Osteoblast (primary cell): ENCODE results near the gene NUMB. TPM values are rescaled to one million over a fixed set of nuclear protein-coding genes. Genes with fewer than 3 reads are reported as not detected.
A peak's percentile ranks its signal among the peaks of the same experiment; 100 is the strongest.

Experiments
- DNase-seq: peaks from one replicate; pipeline ENCODE4 v3.0.0; 2011; ENCODE audit warnings: low spot score, mixed read lengths; ENCODE audit not compliant: insufficient read length; ENCODE audit errors: missing footprints
- H2AFZ ChIP-seq: 2 replicates; pipeline ENCODE4 v1.6.0; 2011; ENCODE audit warnings: mild to moderate bottlenecking, low read length
- H3K27ac ChIP-seq: 2 replicates; pipeline ENCODE4 v1.5.1; 2011; ENCODE audit warnings: mild to moderate bottlenecking, low read depth, low read length, moderate library complexity
- H3K27me3 ChIP-seq: 2 replicates; pipeline ENCODE4 v1.6.0; 2012; ENCODE audit warnings: mild to moderate bottlenecking, control low read depth, inconsistent platforms, low read length, moderate library complexity; ENCODE audit not compliant: insufficient read depth
- H3K36me3 ChIP-seq: 2 replicates; pipeline ENCODE4 v1.5.1; 2011; ENCODE audit warnings: mild to moderate bottlenecking, low read length, control low read depth, moderate library complexity; ENCODE audit not compliant: insufficient read depth
- H3K4me1 ChIP-seq: 2 replicates; pipeline ENCODE4 v1.5.1; 2011; ENCODE audit warnings: mild to moderate bottlenecking, low read length, control low read depth, moderate library complexity; ENCODE audit not compliant: insufficient read depth
- H3K4me2 ChIP-seq: 2 replicates; pipeline ENCODE4 v1.6.0; 2011; ENCODE audit warnings: mild to moderate bottlenecking, low read length; ENCODE audit not compliant: insufficient read depth
- H3K4me3 ChIP-seq: fragments of 200-600 bp; sonication (generic); 3 replicates; pipeline ENCODE4 v1.5.1; 2012; ENCODE audit warnings: mild to moderate bottlenecking, low read length, inconsistent platforms; ENCODE audit not compliant: insufficient read depth
- H3K79me2 ChIP-seq: 2 replicates; pipeline ENCODE4 v1.6.0; 2012; ENCODE audit warnings: mild to moderate bottlenecking, low read length, control low read depth, inconsistent platforms; ENCODE audit not compliant: insufficient read depth
- H3K9me3 ChIP-seq: 2 replicates; pipeline ENCODE4 v1.5.1; 2011; ENCODE audit warnings: low read depth, low read length, control low read depth
- H4K20me1 ChIP-seq: 2 replicates; pipeline ENCODE4 v1.6.0; 2012; ENCODE audit warnings: mild to moderate bottlenecking, low read length, control low read depth; ENCODE audit not compliant: insufficient read depth
- total RNA-seq: library from RNA; depleted of rRNA; stranded (reverse); fragments of >200 nt; gene quantifications from 2 replicates; pipeline ENCODE4 v1.2.3, GENCODE V29; 2012
- TF ChIP-seq, protein P1 (sequence below): IDR thresholded peaks from 2 replicates; pipeline ENCODE4 v1.5.1; 2011; ENCODE audit warnings: mild to moderate bottlenecking, low read depth, low read length, moderate library complexity; ENCODE audit errors: extremely low read depth

NUMB gene
- total RNA-seq, 1 donor, result 52.5 TPM

GRCh38 chr14:73233564-73233963 is 224.8 kb downstream of the NUMB start:
- peaks cover 10% of the 10 kb centered on the region for H3K4me1 ChIP-seq
- H4K20me1 ChIP-seq, result peaks cover 4% of the 10 kb centered on the region
- no peaks in the 10 kb centered on the region for H3K79me2 ChIP-seq
- no peak overlapping the region for H2AFZ ChIP-seq
- H3K36me3 ChIP-seq, result no peaks in the 10 kb centered on the region
- peak; percentile 37 for DNase-seq
- no peak overlapping the region for H3K4me2 ChIP-seq
- peaks cover 63% of the 10 kb centered on the region for H3K27me3 ChIP-seq
- no peak overlapping the region for H3K4me3 ChIP-seq
- no peaks in the 10 kb centered on the region for H3K9me3 ChIP-seq
- no peak overlapping the region for H3K27ac ChIP-seq
- TF ChIP-seq, protein P1, sequence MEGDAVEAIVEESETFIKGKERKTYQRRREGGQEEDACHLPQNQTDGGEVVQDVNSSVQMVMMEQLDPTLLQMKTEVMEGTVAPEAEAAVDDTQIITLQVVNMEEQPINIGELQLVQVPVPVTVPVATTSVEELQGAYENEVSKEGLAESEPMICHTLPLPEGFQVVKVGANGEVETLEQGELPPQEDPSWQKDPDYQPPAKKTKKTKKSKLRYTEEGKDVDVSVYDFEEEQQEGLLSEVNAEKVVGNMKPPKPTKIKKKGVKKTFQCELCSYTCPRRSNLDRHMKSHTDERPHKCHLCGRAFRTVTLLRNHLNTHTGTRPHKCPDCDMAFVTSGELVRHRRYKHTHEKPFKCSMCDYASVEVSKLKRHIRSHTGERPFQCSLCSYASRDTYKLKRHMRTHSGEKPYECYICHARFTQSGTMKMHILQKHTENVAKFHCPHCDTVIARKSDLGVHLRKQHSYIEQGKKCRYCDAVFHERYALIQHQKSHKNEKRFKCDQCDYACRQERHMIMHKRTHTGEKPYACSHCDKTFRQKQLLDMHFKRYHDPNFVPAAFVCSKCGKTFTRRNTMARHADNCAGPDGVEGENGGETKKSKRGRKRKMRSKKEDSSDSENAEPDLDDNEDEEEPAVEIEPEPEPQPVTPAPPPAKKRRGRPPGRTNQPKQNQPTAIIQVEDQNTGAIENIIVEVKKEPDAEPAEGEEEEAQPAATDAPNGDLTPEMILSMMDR, result no peak

GRCh38 chr14:73232984-73233383 is 225.4 kb downstream of the NUMB start:
- H4K20me1 ChIP-seq, result peaks cover 3% of the 10 kb centered on the region
- H3K79me2 ChIP-seq, result no peaks in the 10 kb centered on the region
- TF ChIP-seq, protein P1, result no peak
- H3K4me3 ChIP-seq, result no peak overlapping the region
- H3K27ac ChIP-seq, result no peak overlapping the region
- H3K9me3 ChIP-seq, result no peaks in the 10 kb centered on the region
- peaks cover 10% of the 10 kb centered on the region for H3K4me1 ChIP-seq
- no peak overlapping the region for H3K4me2 ChIP-seq
- peak; percentile 47 for DNase-seq
- H3K27me3 ChIP-seq, result peaks cover 58% of the 10 kb centered on the region
- H3K36me3 ChIP-seq, result no peaks in the 10 kb centered on the region
- no peak overlapping the region for H2AFZ ChIP-seq

DNA sequence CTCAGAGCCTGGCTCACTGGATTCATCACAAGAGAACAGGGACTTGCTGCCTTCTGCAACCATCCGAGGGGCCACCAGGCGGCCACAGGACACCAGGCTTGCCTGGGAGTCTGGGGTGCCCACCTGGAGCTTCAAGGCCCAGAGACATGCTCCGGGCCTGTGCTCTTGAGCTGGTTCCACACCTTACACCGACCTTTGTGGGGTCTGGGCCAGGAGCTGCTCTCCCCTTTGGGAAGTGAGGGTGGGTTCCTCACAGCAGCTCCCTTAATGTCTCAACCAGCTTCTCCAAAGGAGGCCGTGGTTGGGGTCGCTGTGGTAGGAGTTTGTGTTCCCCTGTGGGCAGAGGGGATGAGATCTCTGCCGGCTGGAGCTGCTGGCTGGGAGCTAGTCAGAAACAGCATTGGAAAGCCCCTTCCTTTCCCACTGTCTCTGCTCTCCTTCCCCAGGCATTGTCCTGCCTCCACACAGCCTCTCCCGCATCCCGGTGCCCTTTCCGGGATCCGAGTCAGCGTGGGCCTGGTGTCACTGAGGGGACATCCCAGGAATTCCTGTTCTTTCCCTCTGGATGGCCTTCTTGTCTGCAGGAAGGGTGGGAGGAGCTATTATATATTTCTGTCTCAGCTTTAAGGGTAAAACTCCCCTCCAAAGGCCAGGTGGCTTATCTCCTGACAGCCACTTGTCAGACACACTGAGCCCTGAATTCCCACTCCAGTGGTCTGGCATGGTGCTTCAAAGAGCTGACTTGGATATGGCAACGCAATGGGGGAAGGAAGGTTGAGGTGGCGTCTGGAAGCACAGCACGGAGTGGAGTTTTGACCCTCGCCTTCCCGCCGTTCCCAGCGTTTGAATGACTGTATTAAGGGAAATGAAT is 226.1 kb downstream of the NUMB start:
- DNase-seq, result peak; percentile 30
- no peak overlapping the region for H3K4me2 ChIP-seq
- no peaks in the 10 kb centered on the region for H3K79me2 ChIP-seq
- no peak overlapping the region for H3K4me3 ChIP-seq
- peaks cover 12% of the 10 kb centered on the region for H3K4me1 ChIP-seq
- peaks cover 3% of the 10 kb centered on the region for H4K20me1 ChIP-seq
- H2AFZ ChIP-seq, result no peak overlapping the region
- H3K27ac ChIP-seq, result no peak overlapping the region
- no peaks in the 10 kb centered on the region for H3K36me3 ChIP-seq
- TF ChIP-seq, protein P1, result peak; percentile 38
- peaks cover 52% of the 10 kb centered on the region for H3K27me3 ChIP-seq
- H3K9me3 ChIP-seq, result no peaks in the 10 kb centered on the region

DNA sequence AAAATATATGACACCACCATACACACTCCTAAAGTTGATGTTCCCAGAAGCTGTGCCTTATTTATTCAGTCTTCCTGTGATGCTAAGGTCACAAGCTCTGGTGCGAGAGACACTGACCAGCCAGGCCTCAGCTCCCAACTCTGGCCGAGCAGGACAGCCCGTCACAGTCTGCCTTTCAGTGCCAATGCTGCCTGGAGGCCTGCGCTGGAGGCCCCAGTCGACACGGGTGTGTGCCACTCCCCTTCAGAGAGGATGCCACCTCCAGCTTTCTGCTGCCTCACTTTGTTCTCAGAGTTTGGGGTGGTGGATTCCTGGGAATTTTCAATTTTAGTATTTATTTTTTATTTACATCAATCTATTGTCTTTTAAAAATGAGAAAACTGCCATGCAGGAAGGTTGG is 228.3 kb downstream of the NUMB start:
- Histone ChIP-seq H2AFZ (no peak overlapping the region), H3K27me3 (peaks cover 31% of the 10 kb centered on the region), H4K20me1 (peaks cover 3% of the 10 kb centered on the region), H3K4me2 (no peak overlapping the region), H3K79me2 (no peaks in the 10 kb centered on the region), H3K36me3 (no peaks in the 10 kb centered on the region), H3K4me1 (peaks cover 12% of the 10 kb centered on the region), H3K9me3 (no peaks in the 10 kb centered on the region), H3K27ac (no peak overlapping the region), H3K4me3 (no peak overlapping the region)
- TF ChIP-seq, protein P1, result no peak
- DNase-seq, result peak; percentile 34
